Measurements from ENCODE around the gene PACS1. TPM values are rescaled to one million over a fixed set of nuclear protein-coding genes. Genes with fewer than 3 reads are reported as not detected.

Gene PACS1
- total RNA-seq, 1 donor from 2014 or later: 121 TPM

DNA sequence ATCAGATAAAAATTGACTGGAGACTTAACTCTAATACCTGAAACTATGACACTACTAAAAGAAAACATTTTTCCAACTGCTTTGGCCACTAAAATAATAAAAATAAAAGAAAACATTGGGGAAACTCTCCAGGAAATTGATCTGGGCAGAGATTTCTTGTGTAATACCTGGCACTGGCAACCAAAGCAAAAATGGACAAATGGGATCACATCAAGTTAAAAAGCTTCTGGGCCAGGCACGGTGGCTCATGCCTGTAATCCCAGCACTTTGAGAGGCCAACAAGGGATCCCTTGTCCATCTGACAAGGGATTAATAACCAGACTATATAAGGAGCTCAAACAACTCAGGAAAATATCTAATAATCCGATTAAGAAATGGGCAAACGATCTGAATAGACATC is 133.8 kb downstream of the PACS1 start:
- POLR2A ChIA-PET: no interaction called here

DNA sequence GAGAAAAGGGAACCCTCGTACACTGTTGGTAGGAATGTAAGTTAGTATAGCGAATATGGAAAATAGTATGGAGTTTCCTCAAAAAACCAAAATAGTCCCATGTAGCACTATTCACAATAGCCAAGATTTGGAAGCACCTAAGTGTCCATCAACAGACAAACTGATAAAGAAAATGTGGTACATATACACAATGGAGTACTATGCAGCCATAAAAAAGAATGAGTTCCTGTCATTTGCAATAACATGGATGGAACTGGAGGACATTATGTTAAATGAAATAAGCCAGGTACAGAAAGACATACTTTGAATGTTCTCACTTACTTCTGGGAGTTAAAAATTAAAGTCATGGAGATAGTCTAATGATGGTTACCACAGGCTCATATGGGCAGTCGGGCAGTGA is 134.3 kb downstream of the PACS1 start:
- H3K4me3 Mint-ChIP-seq: no peak overlapping the region
- intact Hi-C loops (cut with micrococcal nuclease): loop anchor here (10.0 kb wide), 1 partner anchor 50 kb away; no protein-coding TSS in a partner anchor
- TF ChIP-seq, protein P1, sequence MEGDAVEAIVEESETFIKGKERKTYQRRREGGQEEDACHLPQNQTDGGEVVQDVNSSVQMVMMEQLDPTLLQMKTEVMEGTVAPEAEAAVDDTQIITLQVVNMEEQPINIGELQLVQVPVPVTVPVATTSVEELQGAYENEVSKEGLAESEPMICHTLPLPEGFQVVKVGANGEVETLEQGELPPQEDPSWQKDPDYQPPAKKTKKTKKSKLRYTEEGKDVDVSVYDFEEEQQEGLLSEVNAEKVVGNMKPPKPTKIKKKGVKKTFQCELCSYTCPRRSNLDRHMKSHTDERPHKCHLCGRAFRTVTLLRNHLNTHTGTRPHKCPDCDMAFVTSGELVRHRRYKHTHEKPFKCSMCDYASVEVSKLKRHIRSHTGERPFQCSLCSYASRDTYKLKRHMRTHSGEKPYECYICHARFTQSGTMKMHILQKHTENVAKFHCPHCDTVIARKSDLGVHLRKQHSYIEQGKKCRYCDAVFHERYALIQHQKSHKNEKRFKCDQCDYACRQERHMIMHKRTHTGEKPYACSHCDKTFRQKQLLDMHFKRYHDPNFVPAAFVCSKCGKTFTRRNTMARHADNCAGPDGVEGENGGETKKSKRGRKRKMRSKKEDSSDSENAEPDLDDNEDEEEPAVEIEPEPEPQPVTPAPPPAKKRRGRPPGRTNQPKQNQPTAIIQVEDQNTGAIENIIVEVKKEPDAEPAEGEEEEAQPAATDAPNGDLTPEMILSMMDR (IDR thresholded peaks at IDR 0.05): no peak
- ChIA-PET POLR2A (no interaction called here), CTCF (no interaction called here)
- H3K4me1 Mint-ChIP-seq: peaks cover 4% of the 10 kb centered on the region
- no peaks in the 10 kb centered on the region for H3K27me3 Mint-ChIP-seq
- peaks cover 15% of the 10 kb centered on the region for H3K9me3 Mint-ChIP-seq
- DNase-seq (no peak), ATAC-seq (ENCODE audit: low read depth) (no peak)
- peaks cover 39% of the 10 kb centered on the region for H3K36me3 Mint-ChIP-seq (ENCODE audit: low read depth)
- H3K27ac Mint-ChIP-seq: no peak overlapping the region

More for the DNA sequence above, 133.8 kb downstream of the PACS1 start:
- H3K27ac Mint-ChIP-seq: peak overlapping the region; percentile 61
- DNase-seq (no peak), ATAC-seq (ENCODE audit: low read depth) (no peak)
- H3K9me3 Mint-ChIP-seq: peaks cover 15% of the 10 kb centered on the region
- no peaks in the 10 kb centered on the region for H3K27me3 Mint-ChIP-seq
- no peak overlapping the region for H3K4me3 Mint-ChIP-seq
- TF ChIP-seq, protein P1 (IDR thresholded peaks at IDR 0.05): no peak
- H3K36me3 Mint-ChIP-seq (ENCODE audit: low read depth): peaks cover 36% of the 10 kb centered on the region
- intact Hi-C loops (cut with micrococcal nuclease): loop anchor here (10.0 kb wide), 1 partner anchor 49 kb away; no protein-coding TSS in a partner anchor
- CTCF ChIA-PET: no interaction called here
- H3K4me1 Mint-ChIP-seq: peaks cover under 1% of the 10 kb centered on the region

- Mint-ChIP-seq H3K36me3 (ENCODE audit: low read depth) (peaks cover 44% of the 10 kb centered on the region), H3K4me1 (peaks cover 4% of the 10 kb centered on the region), H3K9me3 (peaks cover 7% of the 10 kb centered on the region), H3K27me3 (no peaks in the 10 kb centered on the region), H3K27ac (no peak overlapping the region), H3K4me3 (no peak overlapping the region)
- intact Hi-C loops (cut with micrococcal nuclease): loop anchor here (10.0 kb wide), 1 partner anchor 53 kb away; no protein-coding TSS in a partner anchor
- ChIA-PET CTCF (no interaction called here), POLR2A (no interaction called here)
- no peak for DNase-seq
- ATAC-seq (ENCODE audit: low read depth): no peak
- TF ChIP-seq, protein P1 (IDR thresholded peaks at IDR 0.05): no peak
These were observed 137.7 kb downstream of the PACS1 start for GRCh38 chr11:66207816-66208215.

DNA sequence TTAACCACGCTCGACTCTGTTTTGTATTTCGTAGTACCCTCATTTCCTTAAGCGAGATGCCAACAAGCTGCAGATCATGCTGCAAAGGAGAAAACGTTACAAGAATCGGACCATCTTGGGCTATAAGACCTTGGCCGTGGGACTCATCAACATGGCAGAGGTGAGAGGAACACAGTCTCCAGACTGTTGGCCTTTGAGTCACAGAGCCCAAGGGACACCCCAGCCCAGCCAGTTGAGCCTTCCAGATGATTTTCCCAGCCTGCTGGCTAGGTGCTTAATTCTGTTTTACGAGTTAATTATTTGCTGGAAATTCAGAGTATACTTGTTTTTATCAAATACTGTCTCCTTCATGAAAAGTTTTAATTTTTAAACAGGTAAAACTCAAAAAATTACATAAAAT is 141.0 kb downstream of the PACS1 start:
- ATAC-seq (ENCODE audit: low read depth) (no peak), DNase-seq (no peak)
- Mint-ChIP-seq H3K4me3 (no peak overlapping the region), H3K4me1 (peaks cover 4% of the 10 kb centered on the region), H3K36me3 (ENCODE audit: low read depth) (peaks cover 59% of the 10 kb centered on the region), H3K27ac (no peak overlapping the region), H3K9me3 (no peaks in the 10 kb centered on the region), H3K27me3 (no peaks in the 10 kb centered on the region)
- intact Hi-C loops (cut with micrococcal nuclease): no loop called here
- ChIA-PET CTCF (no interaction called here), POLR2A (no interaction called here)
- TF ChIP-seq, protein P1 (IDR thresholded peaks at IDR 0.05): no peak

- no peak overlapping the region for H3K27ac Mint-ChIP-seq
- CTCF ChIA-PET: no interaction called here
- POLR2A ChIA-PET: no interaction called here
- H3K4me1 Mint-ChIP-seq: peaks cover 10% of the 10 kb centered on the region
- H3K36me3 Mint-ChIP-seq (ENCODE audit: low read depth): peaks cover 80% of the 10 kb centered on the region
- H3K27me3 Mint-ChIP-seq: no peaks in the 10 kb centered on the region
- H3K4me3 Mint-ChIP-seq: no peak overlapping the region
- DNase-seq (no peak), ATAC-seq (ENCODE audit: low read depth) (no peak)
- TF ChIP-seq, protein P1 (IDR thresholded peaks at IDR 0.05): no peak
- intact Hi-C loops (cut with micrococcal nuclease): no loop called here
- H3K9me3 Mint-ChIP-seq: no peaks in the 10 kb centered on the region
These were observed 146.8 kb downstream of the PACS1 start for GRCh38 chr11:66216911-66217310.

Measured in activated B cell treated with CpG ODN at 0.5 μM for 24 hours (primary cell).